IMR-90 (cell line): ENCODE results near the gene NPEPL1. TPM values are rescaled to one million over a fixed set of nuclear protein-coding genes. Genes with fewer than 3 reads are reported as not detected.

Experiments
- ATAC-seq: fragments of 200-7000 bp; cut with Tn5 transposase; 2 replicates; pipeline ENCODE4 v1.9.1; 2020; ENCODE audit warnings: low read depth, mild to moderate bottlenecking, moderate library complexity
- BruUV-seq: library from RNA; stranded (reverse); fragments of 400-500 nt; replicated peaks from 2 replicates; lab custom pipeline; 2021; lab: Mats Ljungman, UMichigan
- CTCF ChIA-PET: fragments of 300-600 bp; formaldehyde crosslinking; extraction: SDS; loops from one replicate; lab custom pipeline; 2021; ENCODE audit warnings: antibody characterized with exemption; lab: Yijun Ruan, JAX
- POLR2A ChIA-PET: fragments of 300-600 bp; sonication (Branson Sonifier 250); formaldehyde crosslinking; loops from one replicate; lab custom pipeline; 2022; ENCODE audit warnings: antibody characterized with exemption; ENCODE audit not compliant: unreplicated experiment; lab: Charles Lee
- DNase-seq: peaks from one replicate; pipeline ENCODE4 v3.0.0; 2013
- H2AFZ ChIP-seq: replicated peaks from 2 replicates; pipeline ENCODE3; 2013; ENCODE audit warnings: low read length, mild to moderate bottlenecking; ENCODE audit not compliant: poor library complexity
- H2AK5ac ChIP-seq: 2 replicates; pipeline ENCODE4 v1.6.1; 2013; ENCODE audit warnings: low read depth, low read length, inconsistent platforms
- H2AK9ac ChIP-seq: replicated peaks from 2 replicates; pipeline ENCODE3; 2013; ENCODE audit warnings: mild to moderate bottlenecking, low read depth, low read length, moderate library complexity; ENCODE audit not compliant: poor library complexity
- H2BK120ac ChIP-seq: 2 replicates; pipeline ENCODE4 v1.6.1; 2013; ENCODE audit warnings: low read depth, low read length, inconsistent platforms
- H2BK15ac ChIP-seq: 3 replicates; pipeline ENCODE4 v1.6.1; 2013; ENCODE audit warnings: low read depth, low read length, inconsistent platforms
- H2BK20ac ChIP-seq: 2 replicates; pipeline ENCODE4 v1.6.1; 2013; ENCODE audit warnings: low read depth, mild to moderate bottlenecking, inconsistent platforms, low read length, moderate library complexity
- H2BK5ac ChIP-seq: 2 replicates; pipeline ENCODE4 v1.6.1; 2013; ENCODE audit warnings: mild to moderate bottlenecking, low read depth, low read length, inconsistent platforms; ENCODE audit not compliant: poor library complexity, severe bottlenecking
- H3K14ac ChIP-seq: replicated peaks from 2 replicates; pipeline ENCODE4 v1.6.1; 2013; ENCODE audit warnings: low read depth, low read length, inconsistent platforms
- H3K18ac ChIP-seq: 2 replicates; pipeline ENCODE4 v1.6.1; 2013; ENCODE audit warnings: low read depth, low read length, control low read depth
- H3K23ac ChIP-seq: 2 replicates; pipeline ENCODE4 v1.6.1; 2013; ENCODE audit warnings: low read depth, low read length, inconsistent platforms
- H3K27ac ChIP-seq: 2 replicates; pipeline ENCODE4 v1.5.1; 2013; ENCODE audit warnings: mild to moderate bottlenecking, control low read depth, low read length; ENCODE audit not compliant: insufficient read depth
- H3K27me3 ChIP-seq: 2 replicates; pipeline ENCODE4 v1.6.1; 2013; ENCODE audit warnings: low read length; ENCODE audit not compliant: control insufficient read depth, insufficient read depth
- H3K36me3 ChIP-seq: 2 replicates; pipeline ENCODE4 v1.6.1; 2013; ENCODE audit warnings: low read length, mixed read lengths; ENCODE audit not compliant: control insufficient read depth, insufficient read depth
- H3K4ac ChIP-seq: 2 replicates; pipeline ENCODE4 v1.6.1; 2013; ENCODE audit warnings: low read depth, low read length, inconsistent platforms
- H3K4me1 ChIP-seq: 2 replicates; pipeline ENCODE4 v1.6.1; 2013; ENCODE audit warnings: low read length, mixed read lengths; ENCODE audit not compliant: control insufficient read depth, insufficient read depth
- H3K4me2 ChIP-seq: 2 replicates; pipeline ENCODE4 v1.6.1; 2013; ENCODE audit warnings: low read depth, mild to moderate bottlenecking, control low read depth, low read length, moderate library complexity
- H3K4me3 ChIP-seq: 2 replicates; pipeline ENCODE4 v1.5.1; 2013; ENCODE audit warnings: low read depth, mild to moderate bottlenecking, control low read depth, low read length, moderate library complexity; ENCODE audit not compliant: insufficient read depth
- H3K56ac ChIP-seq: 2 replicates; pipeline ENCODE4 v1.6.1; 2013; ENCODE audit warnings: low read length, inconsistent platforms; ENCODE audit not compliant: insufficient read depth; ENCODE audit errors: extremely low read depth
- H3K79me1 ChIP-seq, 2 experiments: 2 replicates each; pipeline ENCODE4 v1.6.1; 2013; ENCODE audit warnings: low read length in 2 of 2, inconsistent platforms in 1 of 2, low read depth in 1 of 2
- H3K9ac ChIP-seq: 2 replicates; pipeline ENCODE4 v1.6.1; 2013; ENCODE audit warnings: low read depth, low read length, control low read depth
- H3K9me1 ChIP-seq: 2 replicates; pipeline ENCODE4 v1.6.1; 2013; ENCODE audit warnings: low read length, inconsistent platforms; ENCODE audit not compliant: insufficient read depth
- H3K9me3 ChIP-seq: 2 replicates; pipeline ENCODE4 v1.6.1; 2013; ENCODE audit warnings: low read length; ENCODE audit not compliant: control insufficient read depth, insufficient read depth
- H4K20me1 ChIP-seq: 2 replicates; pipeline ENCODE4 v1.6.1; 2013; ENCODE audit warnings: low read length, inconsistent platforms; ENCODE audit not compliant: insufficient read depth
- H4K5ac ChIP-seq: 2 replicates; pipeline ENCODE4 v1.6.1; 2013; ENCODE audit warnings: mild to moderate bottlenecking, low read depth, low read length, control low read depth
- H4K8ac ChIP-seq, 2 experiments: 2 replicates each; pipeline ENCODE4 v1.6.1; 2013; ENCODE audit warnings: low read depth in 2 of 2, low read length in 2 of 2, control low read depth in 1 of 2, inconsistent platforms in 1 of 2
- H4K91ac ChIP-seq: 2 replicates; pipeline ENCODE4 v1.6.1; 2013; ENCODE audit warnings: low read depth, low read length, inconsistent platforms; ENCODE audit not compliant: insufficient read depth
- MXI1 ChIP-seq: IDR thresholded peaks from 2 replicates; pipeline ENCODE4 v1.6.1; 2012; ENCODE audit warnings: low read depth, mild to moderate bottlenecking, low read length, moderate library complexity, borderline replicate concordance
- RAD21 ChIP-seq: IDR thresholded peaks from 2 replicates; pipeline ENCODE4 v1.6.1; 2012; ENCODE audit warnings: low read length, improper control_type of control experiment
- WGBS, 2 experiments: methylation state at CpG; one replicate each; pipeline versions ENCODE4 v1.1.5 to v1.1.7; 2013; ENCODE audit warnings: missing lambda C conversion rate in 2 of 2; ENCODE audit not compliant: insufficient read length in 1 of 2; ENCODE audit errors: extremely low coverage in 2 of 2; 5-methylcytosine and 5-hydroxymethylcytosine counted together
- dilution Hi-C: fragments of 300-500 bp; cut with HindIII; formaldehyde crosslinking; loops from one replicate; pipeline ENCODE4 v1.14.3; 2018; ENCODE audit warnings: low sequenced_read_pairs; ENCODE audit not compliant: unreplicated experiment
- in situ Hi-C: fragments of 300-500 bp; cut with MboI; formaldehyde crosslinking; loops from 3 replicates; pipeline ENCODE4 v1.14.3; 2019; ENCODE audit warnings: low sequenced_read_pairs, inconsistent platforms, mixed read lengths
- intact Hi-C: fragments of 100-400 bp; cut with micrococcal nuclease; formaldehyde crosslinking; loops from 2 replicates; pipeline ENCODE4 v1.10.0; 2022
- polyA plus RNA-seq, 3 experiments: library from polyadenylated mRNA; depleted of rRNA; stranded (reverse); fragments of >200 nt; gene quantifications; 2 replicates each; pipeline ENCODE4 v1.2.3, GENCODE V29; 2012; ENCODE audit warnings: low replicate concordance in 1 of 3
- total RNA-seq: library from RNA; depleted of rRNA; stranded (reverse); fragments of >200 nt; gene quantifications from 2 replicates; pipeline ENCODE4 v1.2.3, GENCODE V29; 2012
- TF ChIP-seq, protein P1 (sequence below): fragments of 150-350 bp; IDR thresholded peaks from 2 replicates; pipeline ENCODE4 v1.6.1; 2016; ENCODE audit warnings: low read depth, mild to moderate bottlenecking, low read length, moderate library complexity, borderline replicate concordance

NPEPL1 gene
- total and polyA plus RNA-seq, 2 of the 4 experiments (the other 2 are of a cell fraction): 6.3 to 10.4 TPM

GRCh38 chr20:58760856-58761255, 68.3 kb downstream of the NPEPL1 start:
- DNase-seq (no peak), ATAC-seq (no peak)
- CTCF ChIA-PET: no interaction called here
- POLR2A ChIA-PET: no interaction called here
- no peak overlapping the region for H2BK5ac ChIP-seq
- no peaks in the 10 kb centered on the region for H3K9me3 ChIP-seq
- no peak overlapping the region for H2AK5ac ChIP-seq
- no peak overlapping the region for H3K14ac ChIP-seq
- H3K9me1 ChIP-seq: no peaks in the 10 kb centered on the region
- no peaks in the 10 kb centered on the region for H3K36me3 ChIP-seq
- no peak overlapping the region for H2BK15ac ChIP-seq
- H4K91ac ChIP-seq: no peak overlapping the region
- no peak overlapping the region for H3K4me2 ChIP-seq
- H2AK9ac ChIP-seq: no peak overlapping the region
- no peak overlapping the region for H3K4me3 ChIP-seq
- H2BK20ac ChIP-seq: no peak overlapping the region
- H3K27me3 ChIP-seq: peaks cover 18% of the 10 kb centered on the region
- intact Hi-C loops (no loop called here), in situ Hi-C loops (no loop called here), dilution Hi-C loops (no loop called here)
- no peak overlapping the region for H4K8ac ChIP-seq
- 73% methylated on average over 3 of the region's 3 CpGs; no CpG with 5 or more reads in 1 of the 2 experiments for WGBS, 2 experiments
- TF ChIP-seq, protein P1, sequence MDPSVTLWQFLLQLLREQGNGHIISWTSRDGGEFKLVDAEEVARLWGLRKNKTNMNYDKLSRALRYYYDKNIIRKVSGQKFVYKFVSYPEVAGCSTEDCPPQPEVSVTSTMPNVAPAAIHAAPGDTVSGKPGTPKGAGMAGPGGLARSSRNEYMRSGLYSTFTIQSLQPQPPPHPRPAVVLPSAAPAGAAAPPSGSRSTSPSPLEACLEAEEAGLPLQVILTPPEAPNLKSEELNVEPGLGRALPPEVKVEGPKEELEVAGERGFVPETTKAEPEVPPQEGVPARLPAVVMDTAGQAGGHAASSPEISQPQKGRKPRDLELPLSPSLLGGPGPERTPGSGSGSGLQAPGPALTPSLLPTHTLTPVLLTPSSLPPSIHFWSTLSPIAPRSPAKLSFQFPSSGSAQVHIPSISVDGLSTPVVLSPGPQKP: no peak
- TF ChIP-seq MXI1 (no peak), RAD21 (no peak)
- BruUV-seq: no TSS peak
- H3K4ac ChIP-seq: no peak overlapping the region
- H3K4me1 ChIP-seq: no peaks in the 10 kb centered on the region
- H3K18ac ChIP-seq: no peak overlapping the region
- no peak overlapping the region for H3K23ac ChIP-seq
- H4K20me1 ChIP-seq: no peaks in the 10 kb centered on the region
- no peak overlapping the region for H2AFZ ChIP-seq
- no peak overlapping the region for H2BK120ac ChIP-seq
- no peak overlapping the region for H3K9ac ChIP-seq
- H3K27ac ChIP-seq: no peak overlapping the region
- H4K5ac ChIP-seq: no peak overlapping the region
- H3K56ac ChIP-seq: no peak overlapping the region
- no peaks in the 10 kb centered on the region for H3K79me1 ChIP-seq
